ENCODE data around the gene CATSPERZ. TPM values are rescaled to one million over a fixed set of nuclear protein-coding genes. Genes with fewer than 3 reads are reported as not detected.

The CATSPERZ gene
- total RNA-seq, 4 donors from 2014 or later = not detected

GRCh38 chr11:64349404-64349803 is 49.2 kb downstream of the CATSPERZ start:
- TF ChIP-seq CTCF (IDR thresholded peaks at IDR 0.05) = no peak
- no peak for TF ChIP-seq POLR2AphosphoS5 (IDR thresholded peaks at IDR 0.05)
- TF ChIP-seq EP300 (IDR thresholded peaks at IDR 0.05) = no peak
- no peak for TF ChIP-seq POLR2A (IDR thresholded peaks at IDR 0.05)
- no peak overlapping the region for H3K27ac ChIP-seq
- 58% methylated on average over 9 of the region's 11 CpGs for WGBS

GRCh38 chr11:64351136-64351631 is 51.0 kb downstream of the CATSPERZ start:
- no peaks in the 10 kb centered on the region for H3K9me3 ChIP-seq
- no peaks in the 10 kb centered on the region for H3K36me3 ChIP-seq
- no peak overlapping the region for H3K27ac ChIP-seq
- H3K27me3 ChIP-seq = no peaks in the 10 kb centered on the region
- 90% methylated on average over 2 of the region's 18 CpGs for WGBS
- no peak for DNase-seq (ENCODE audit: low spot score in 2 of 2)
- peaks cover 26% of the 10 kb centered on the region for H3K4me1 ChIP-seq
- no peak overlapping the region for H3K4me3 ChIP-seq
- no peak for TF ChIP-seq EP300 (IDR thresholded peaks at IDR 0.05)
- TF ChIP-seq POLR2A (IDR thresholded peaks at IDR 0.05) = no peak
- no peak for TF ChIP-seq CTCF (IDR thresholded peaks at IDR 0.05)
- no peak for TF ChIP-seq POLR2AphosphoS5 (IDR thresholded peaks at IDR 0.05)

More at GRCh38 chr11:64349404-64349803, 49.2 kb downstream of the CATSPERZ start:
- DNase-seq (ENCODE audit: low spot score in 2 of 2) = no peak
- no peaks in the 10 kb centered on the region for H3K9me3 ChIP-seq
- H3K27me3 ChIP-seq = no peaks in the 10 kb centered on the region
- H3K4me1 ChIP-seq = peaks cover 12% of the 10 kb centered on the region
- no peak overlapping the region for H3K4me3 ChIP-seq
- no peaks in the 10 kb centered on the region for H3K36me3 ChIP-seq

GRCh38 chr11:64352099-64352994 is 52.2 kb downstream of the CATSPERZ start:
- Histone ChIP-seq H3K27ac (no peak overlapping the region), H3K4me1 (peaks cover 27% of the 10 kb centered on the region), H3K27me3 (no peaks in the 10 kb centered on the region), H3K4me3 (no peak overlapping the region), H3K36me3 (no peaks in the 10 kb centered on the region), H3K9me3 (no peaks in the 10 kb centered on the region)
- WGBS = 91% methylated on average over 15 of the region's 33 CpGs
- no peak for TF ChIP-seq POLR2A (IDR thresholded peaks at IDR 0.05)
- TF ChIP-seq CTCF (IDR thresholded peaks at IDR 0.05) = no peak
- TF ChIP-seq POLR2AphosphoS5 (IDR thresholded peaks at IDR 0.05) = no peak
- TF ChIP-seq EP300 (IDR thresholded peaks at IDR 0.05) = no peak
- DNase-seq (ENCODE audit: low spot score in 2 of 2) = no peak

- Histone ChIP-seq H3K4me1 (peaks cover 32% of the 10 kb centered on the region), H3K9me3 (no peaks in the 10 kb centered on the region), H3K36me3 (no peaks in the 10 kb centered on the region), H3K27me3 (no peaks in the 10 kb centered on the region), H3K27ac (no peak overlapping the region), H3K4me3 (no peak overlapping the region)
- 100% methylated on average over 3 of the region's 34 CpGs for WGBS
- TF ChIP-seq EP300 (IDR thresholded peaks at IDR 0.05) = no peak
- TF ChIP-seq CTCF (IDR thresholded peaks at IDR 0.05) = no peak
- TF ChIP-seq POLR2AphosphoS5 (IDR thresholded peaks at IDR 0.05) = no peak
- no peak for TF ChIP-seq POLR2A (IDR thresholded peaks at IDR 0.05)
- no peak for DNase-seq (ENCODE audit: low spot score in 2 of 2)
Measured at GRCh38 chr11:64352995-64353714, 53.0 kb downstream of the CATSPERZ start.
